GM23248 (cell line): ENCODE results near the gene FRZB.

Experiments
- EZH2 ChIP-seq: fragments of 200-600 bp; sonication (generic); IDR thresholded peaks from 2 replicates; pipeline ENCODE4 v1.6.1; 2018; ENCODE audit warnings: antibody characterized with exemption, mild to moderate bottlenecking; ENCODE audit not compliant: insufficient read depth, poor library complexity, severe bottlenecking
- EZH2phosphoT487 ChIP-seq: fragments of 200-600 bp; sonication (generic); IDR thresholded peaks from 2 replicates; pipeline ENCODE4 v1.6.1; 2018; ENCODE audit warnings: antibody characterized with exemption, moderate library complexity, mild to moderate bottlenecking, low read depth; ENCODE audit not compliant: insufficient read depth

DNA sequence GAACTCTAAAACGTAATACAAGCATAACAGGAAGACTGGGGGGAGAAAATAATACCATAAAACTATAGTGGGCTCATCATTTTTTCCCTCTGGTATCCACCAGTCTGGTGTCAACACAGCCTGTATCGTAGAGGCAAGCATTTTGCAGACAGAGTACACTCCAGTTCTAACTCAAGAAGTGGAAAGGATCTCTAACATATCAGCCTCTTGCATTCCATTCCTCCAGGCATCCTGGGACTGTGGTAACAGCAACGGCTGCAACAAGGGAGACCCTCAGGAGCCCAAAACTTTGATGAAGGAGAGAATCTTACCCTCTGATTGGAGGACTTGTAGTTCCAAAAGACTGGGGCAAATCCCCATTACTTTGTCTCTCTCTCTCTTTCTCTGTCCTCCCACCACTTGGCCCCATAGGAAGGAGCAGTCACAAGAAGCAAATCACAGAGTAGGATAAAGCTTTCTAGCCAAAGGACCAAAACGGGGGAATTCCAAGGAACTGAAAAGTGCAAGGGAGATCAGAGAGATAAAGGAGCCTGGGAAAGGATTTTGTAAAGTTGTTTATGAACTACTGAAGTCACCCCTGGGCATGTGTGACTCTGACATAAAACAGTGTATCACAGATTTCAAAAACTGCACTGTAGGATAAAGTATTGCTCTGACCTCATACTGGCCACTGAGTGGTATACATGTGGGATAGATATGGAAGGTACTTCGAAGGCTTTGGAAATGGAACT lies 11.9 kb downstream of the FRZB start:
- no peak for TF ChIP-seq EZH2phosphoT487
- no peak for TF ChIP-seq EZH2
